ENCODE measurements around the gene CTBP2.

Gene CTBP2

DNA sequence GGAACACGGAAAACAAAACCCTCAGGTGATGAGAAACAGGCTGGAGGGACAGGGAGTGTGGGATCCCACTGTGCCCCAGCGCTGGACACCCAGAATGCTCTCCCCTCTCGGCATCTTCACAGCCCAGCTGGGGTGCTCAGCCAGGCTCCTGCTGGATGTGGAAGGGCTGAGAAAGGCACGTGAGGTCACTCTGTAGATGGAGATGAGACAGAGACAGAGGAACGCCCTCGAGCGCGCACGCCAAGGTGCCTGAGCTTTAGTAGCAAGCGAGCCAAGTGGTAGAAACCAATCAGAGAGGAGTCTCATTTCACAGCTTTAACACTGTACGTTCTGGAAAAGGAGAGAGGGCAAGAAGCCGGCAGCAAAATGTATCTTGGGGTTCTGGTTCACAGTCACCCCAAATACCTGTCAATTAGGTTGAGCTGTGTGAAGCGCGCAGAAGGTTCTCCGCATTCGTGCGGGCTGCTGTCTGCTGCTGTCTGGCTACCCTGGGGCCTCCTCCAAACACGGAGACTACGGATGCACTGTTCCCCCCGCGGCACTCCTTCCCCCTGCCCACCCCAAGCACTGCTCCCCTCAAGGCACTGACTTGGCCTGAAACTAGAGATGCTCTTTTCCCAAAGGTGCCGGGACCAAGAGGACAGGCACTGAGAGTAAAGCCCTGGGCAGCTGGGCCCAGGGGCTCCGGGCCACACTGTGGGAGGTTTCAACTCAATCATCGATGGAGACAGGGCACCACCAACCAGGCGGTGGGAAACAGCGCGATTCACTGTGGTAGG lies 127.0 kb downstream of the CTBP2 start:
- DNase-seq = no peak

- no peak for DNase-seq
Observed at GRCh38 chr10:125032474-125033020, 127.8 kb downstream of the CTBP2 start.

DNA sequence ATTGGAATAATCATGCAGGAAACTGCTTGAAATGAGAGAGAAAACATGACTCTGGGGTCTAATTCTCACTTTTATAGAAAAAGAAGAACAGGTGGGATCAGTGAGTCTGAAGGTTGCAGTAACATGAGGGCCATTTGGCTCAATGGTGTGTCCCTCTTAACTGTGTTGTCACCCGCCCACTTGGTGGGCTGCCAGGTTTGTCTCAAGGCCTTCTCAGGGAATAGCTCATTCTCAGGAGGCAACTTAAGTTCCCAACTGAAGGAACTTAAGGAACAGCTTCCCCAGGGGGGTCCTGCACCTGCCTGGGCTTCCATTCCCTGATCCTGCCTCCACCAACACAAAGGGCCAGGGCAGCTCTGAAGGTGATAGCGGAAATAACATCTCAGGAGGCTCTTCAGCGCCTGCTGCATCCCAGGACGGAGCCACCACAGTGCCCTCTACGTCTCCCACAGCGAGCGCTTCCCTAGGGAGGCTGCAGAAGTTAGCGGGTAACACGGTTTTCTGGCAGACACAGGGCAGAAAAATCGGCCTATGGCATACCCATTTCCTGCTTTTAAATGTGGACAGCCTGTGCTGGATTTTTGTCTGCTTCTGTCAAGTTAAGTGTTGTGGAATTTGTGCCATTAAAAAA lies 129.7 kb downstream of the CTBP2 start:
- no peak for DNase-seq

DNA sequence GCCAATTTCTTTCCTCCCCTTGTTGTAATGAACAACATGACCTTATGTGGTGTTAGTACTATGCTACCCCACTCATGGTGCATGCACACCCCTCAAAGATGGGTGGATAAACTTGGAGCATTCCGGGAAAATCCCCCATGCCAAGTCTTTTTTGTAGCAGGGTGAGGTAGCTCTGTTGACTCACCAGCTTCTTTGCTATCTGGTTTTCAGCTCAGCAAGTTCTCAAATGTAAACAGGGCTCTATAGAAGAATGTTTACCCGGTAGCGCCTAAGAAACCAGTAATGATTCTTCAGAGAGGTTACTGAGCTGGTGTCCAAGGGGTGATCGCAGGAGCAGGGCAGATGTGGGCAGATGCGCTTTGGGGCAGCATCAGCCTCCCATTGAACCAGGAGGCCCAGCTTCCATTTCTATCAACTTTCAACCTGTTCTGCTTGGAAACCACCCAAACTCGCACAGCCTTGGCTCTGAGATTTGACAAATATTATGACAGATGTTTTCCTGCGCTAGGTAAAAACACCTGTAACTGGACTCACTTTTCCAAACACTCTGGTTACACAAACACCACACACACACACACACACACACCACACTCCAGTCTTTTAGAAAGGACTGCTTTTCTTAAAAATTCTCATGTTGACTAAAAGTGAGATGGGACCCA lies 130.7 kb downstream of the CTBP2 start:
- no peak for DNase-seq

- no peak for DNase-seq
Observed at GRCh38 chr10:125027871-125028869, 132.2 kb downstream of the CTBP2 start.

DNA sequence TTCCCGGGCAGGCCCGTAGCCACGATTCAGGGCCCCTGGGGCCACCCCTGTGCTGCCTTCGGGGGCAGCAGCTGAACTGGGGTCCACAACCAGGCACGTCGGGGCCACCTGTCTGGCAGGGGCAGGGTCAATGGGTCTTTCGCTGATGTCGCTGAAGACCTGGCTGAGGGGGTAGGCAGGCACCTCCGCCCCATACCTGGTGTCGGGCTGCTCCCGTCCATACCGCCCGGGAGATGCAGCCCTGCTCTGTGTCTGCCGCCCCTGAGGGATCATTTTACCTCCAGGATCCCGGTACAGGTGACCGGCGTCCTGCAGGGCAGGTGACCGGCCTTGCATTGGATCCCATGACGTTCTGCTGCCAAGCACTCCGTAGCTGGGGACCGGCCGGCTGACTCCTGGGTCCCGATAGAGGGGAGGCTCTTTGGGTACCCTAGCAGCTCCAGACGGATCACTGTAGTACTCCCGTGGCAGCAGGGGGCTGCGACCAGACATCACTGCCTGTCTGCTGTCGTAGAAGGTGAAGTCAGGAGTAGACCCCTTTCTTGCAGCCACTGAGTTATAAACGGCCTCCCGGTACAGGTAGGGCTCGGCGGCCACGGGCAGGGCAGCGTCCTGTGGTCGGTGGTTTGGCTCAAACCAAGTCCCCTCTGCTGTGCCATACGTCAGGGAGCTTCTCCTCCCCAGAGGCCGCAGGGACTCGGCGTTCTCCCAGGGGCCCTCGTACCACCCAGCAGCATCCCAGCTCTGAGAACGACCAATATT lies 133.2 kb downstream of the CTBP2 start:
- DNase-seq = no peak

- DNase-seq = no peak
Observed at GRCh38 chr10:125026036-125026931, 134.1 kb downstream of the CTBP2 start.

- DNase-seq = no peak
Observed at GRCh38 chr10:125025341-125025740, 135.0 kb downstream of the CTBP2 start.

GRCh38 chr10:125024497-125025234 lies 135.7 kb downstream of the CTBP2 start:
- DNase-seq = no peak

GRCh38 chr10:125023862-125024496 lies 136.4 kb downstream of the CTBP2 start:
- DNase-seq = no peak

- no peak for DNase-seq
Observed at GRCh38 chr10:125023255-125023654, 137.1 kb downstream of the CTBP2 start.

DNA sequence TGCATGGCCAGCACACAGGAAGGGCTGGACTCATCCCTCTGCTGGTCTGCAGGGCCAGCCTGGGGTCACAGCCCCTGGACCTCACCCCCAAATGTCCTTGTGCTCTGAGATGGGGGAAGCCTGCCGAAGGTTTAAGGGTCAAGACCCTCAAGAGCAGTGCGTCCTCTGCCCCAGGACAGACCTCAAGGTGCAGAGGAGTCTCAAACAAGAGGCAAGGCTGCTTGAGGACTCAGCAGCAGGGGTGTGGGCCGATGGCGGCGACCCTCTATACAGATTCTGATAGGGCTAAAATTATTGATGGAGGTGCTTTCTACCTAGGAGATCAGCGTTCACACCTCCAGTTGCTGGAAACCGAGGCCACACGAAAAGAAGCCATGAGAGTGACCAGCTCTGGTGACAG lies 137.7 kb downstream of the CTBP2 start:
- DNase-seq = no peak

GRCh38 chr10:125021686-125022344 lies 138.5 kb downstream of the CTBP2 start:
- no peak for DNase-seq

GRCh38 chr10:125020871-125021270 lies 139.5 kb downstream of the CTBP2 start:
- DNase-seq = no peak

DNA sequence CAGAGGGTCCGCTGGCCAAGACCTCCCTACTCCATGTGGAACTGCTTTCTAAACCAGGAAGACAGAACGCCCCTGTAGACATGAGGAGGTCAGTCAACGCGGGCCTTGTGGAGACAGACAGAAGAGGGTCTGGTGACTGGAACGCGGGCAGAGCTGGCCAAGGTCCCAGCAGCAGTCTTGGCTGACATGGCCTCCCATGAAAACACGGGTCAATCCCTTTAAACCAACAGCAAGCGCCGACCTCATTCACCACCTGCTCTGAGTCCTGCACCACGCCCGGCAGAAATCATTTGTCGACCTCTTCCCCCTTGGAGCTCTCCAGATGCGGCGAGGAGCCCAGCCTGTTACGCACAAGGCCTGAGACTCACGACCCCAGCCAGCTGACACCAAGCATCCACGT lies 140.0 kb downstream of the CTBP2 start:
- no peak for DNase-seq

DNA sequence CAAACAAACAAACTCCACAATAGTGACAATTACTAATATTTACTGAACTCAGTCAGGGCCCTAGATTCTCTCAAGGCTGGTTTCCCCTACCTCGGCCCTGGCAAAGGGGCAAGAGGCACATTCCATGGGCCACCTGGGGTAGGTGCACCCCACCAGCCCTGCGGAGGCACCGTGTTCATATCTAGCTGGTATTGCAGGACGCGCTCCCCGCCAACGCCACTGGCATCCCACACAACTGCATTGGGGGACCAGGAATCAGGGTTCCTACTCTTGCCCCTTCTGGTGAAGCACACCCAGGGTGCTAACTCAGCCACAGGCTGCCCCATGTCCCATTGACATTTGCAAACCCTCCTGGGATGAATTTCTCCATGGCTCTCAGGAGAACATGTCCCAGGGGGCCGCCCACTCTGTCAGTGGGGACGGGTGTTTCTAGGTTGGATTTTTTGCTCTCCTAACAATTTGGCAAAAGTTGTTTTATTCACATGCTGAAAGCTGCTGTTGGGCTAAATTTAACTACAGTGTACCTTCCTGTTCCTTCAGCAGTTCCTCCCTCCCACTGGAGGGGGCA lies 141.7 kb downstream of the CTBP2 start:
- DNase-seq = no peak

- DNase-seq = no peak
Observed at GRCh38 chr10:125017547-125018298, 142.6 kb downstream of the CTBP2 start.
